Suppressor macrophage treated with lipopolysaccharide for 1 hour (primary cell): ENCODE data around the gene RSAD1.

Source experiments
- DNase-seq, 3 donors: peaks; one replicate each; pipeline ENCODE4 v3.0.0-alpha.2; 2020 to 2022

The RSAD1 gene

GRCh38 chr17:50498021-50498874, 19.6 kb downstream of the RSAD1 start:
- DNase-seq = no peak

GRCh38 chr17:50499270-50499669, 20.6 kb downstream of the RSAD1 start:
- no peak for DNase-seq

- DNase-seq = no peak
Observed at GRCh38 chr17:50499721-50500120, 21.1 kb downstream of the RSAD1 start.

- peak; percentile 52 to 64 (median 63) for DNase-seq
Observed at GRCh38 chr17:50501054-50501453, 22.4 kb downstream of the RSAD1 start.

- no peak for DNase-seq
Observed at GRCh38 chr17:50502301-50502990, 23.8 kb downstream of the RSAD1 start.

- peak in 1 of 3 donors; percentile 15 for DNase-seq
Observed at GRCh38 chr17:50505591-50506130, 27.0 kb downstream of the RSAD1 start.

- DNase-seq = no peak
Observed at GRCh38 chr17:50506298-50506697, 27.6 kb downstream of the RSAD1 start.

- DNase-seq = peak; percentile 74 to 88 (median 77)
Observed at GRCh38 chr17:50507871-50508572, 29.4 kb downstream of the RSAD1 start, which contains the start of gene MYCBPAP. Gene MYCBPAP (plus strand): TSS chr17:50508439. CDS start chr17:50508675, 236 bp downstream.

GRCh38 chr17:50508573-50509460, 30.2 kb downstream of the RSAD1 start:
- DNase-seq = no peak

GRCh38 chr17:50511058-50511457, 32.4 kb downstream of the RSAD1 start:
- DNase-seq = peak; percentile 40 to 64 (median 52)

GRCh38 chr17:50513495-50513894, 34.8 kb downstream of the RSAD1 start:
- DNase-seq = no peak

- DNase-seq = no peak
Observed at GRCh38 chr17:50514388-50514787, 35.7 kb downstream of the RSAD1 start.

- peak; percentile 20 to 38 (median 28) for DNase-seq
Observed at GRCh38 chr17:50514936-50515702, 36.5 kb downstream of the RSAD1 start.

GRCh38 chr17:50517011-50517410, 38.4 kb downstream of the RSAD1 start:
- DNase-seq = no peak

- DNase-seq = no peak
Observed at GRCh38 chr17:50517504-50518383, 39.1 kb downstream of the RSAD1 start.

GRCh38 chr17:50518384-50519023, 39.8 kb downstream of the RSAD1 start:
- DNase-seq = no peak

GRCh38 chr17:50519141-50519834, 40.6 kb downstream of the RSAD1 start:
- no peak for DNase-seq

- no peak for DNase-seq
Observed at GRCh38 chr17:50520483-50520882, 41.8 kb downstream of the RSAD1 start.

- DNase-seq = no peak
Observed at GRCh38 chr17:50521514-50521913, 42.9 kb downstream of the RSAD1 start.
